Vagina (tissue), 2 donors: ENCODE results near the gene RGS18. TPM values are rescaled to one million over a fixed set of nuclear protein-coding genes. Genes with fewer than 3 reads are reported as not detected.

Experiments
- DNase-seq, 2 donors: peaks; one replicate each; pipeline ENCODE4 v3.0.0-alpha.2; 2017; ENCODE audit errors: extremely low spot score in 2 of 2
- H3K27ac ChIP-seq: fragments of 200-600 bp; sonication (generic); one replicate; pipeline ENCODE4 v1.5.1; 2019
- H3K27me3 ChIP-seq: fragments of 200-600 bp; sonication (generic); one replicate; pipeline ENCODE4 v1.5.1; 2019
- H3K36me3 ChIP-seq, 2 donors: fragments of 200-600 bp; sonication (generic); one replicate each; pipeline ENCODE4 v1.5.1; 2017 to 2019
- H3K4me1 ChIP-seq: fragments of 200-600 bp; sonication (generic); one replicate; pipeline ENCODE4 v1.5.1; 2019
- H3K4me3 ChIP-seq, 2 donors: fragments of 200-600 bp; sonication (generic); 1 replicate in 1 of 2; 2 replicates in 1 of 2; pipeline ENCODE4 v1.5.1; 2016 to 2019
- H3K9me3 ChIP-seq: fragments of 200-600 bp; sonication (generic); one replicate; pipeline ENCODE4 v1.5.1; 2019
- POLR2A ChIP-seq, 2 donors: fragments of 450-650 bp; IDR thresholded peaks; one replicate each; pipeline ENCODE4 v1.6.1; 2017; ENCODE audit warnings: antibody characterized with exemption in 2 of 2, mild to moderate bottlenecking in 2 of 2, moderate library complexity in 2 of 2
- POLR2AphosphoS5 ChIP-seq, 2 donors: sonication (generic); formaldehyde crosslinking; IDR thresholded peaks; one replicate each; pipeline ENCODE4 v1.9.0; 2017; ENCODE audit warnings: antibody characterized with exemption in 2 of 2, mild to moderate bottlenecking in 2 of 2, low read depth in 1 of 2; ENCODE audit not compliant: insufficient read depth in 1 of 2
- intact Hi-C: fragments of 100-400 bp; cut with DNase I; formaldehyde crosslinking; loops from one replicate; pipeline ENCODE4 v1.15.1; 2023
- total RNA-seq: library from RNA; depleted of rRNA; stranded (reverse); fragments of >200 nt; gene quantifications from one replicate; pipeline ENCODE4 v1.2.3, GENCODE V29; 2016
- TF ChIP-seq, protein P1 (sequence below), 3 experiments: fragments of 450-650 bp in 2 of 3; fragments of 200-600 bp in 1 of 3; sonication (generic) in 1 of 3; IDR thresholded peaks; one replicate each; pipeline ENCODE4 v1.5.1; 2017 to 2019; ENCODE audit warnings: antibody characterized with exemption in 3 of 3, mild to moderate bottlenecking in 2 of 3, moderate library complexity in 2 of 3

The RGS18 gene, protein sequence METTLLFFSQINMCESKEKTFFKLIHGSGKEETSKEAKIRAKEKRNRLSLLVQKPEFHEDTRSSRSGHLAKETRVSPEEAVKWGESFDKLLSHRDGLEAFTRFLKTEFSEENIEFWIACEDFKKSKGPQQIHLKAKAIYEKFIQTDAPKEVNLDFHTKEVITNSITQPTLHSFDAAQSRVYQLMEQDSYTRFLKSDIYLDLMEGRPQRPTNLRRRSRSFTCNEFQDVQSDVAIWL
- 0.98 TPM for total RNA-seq

DNA sequence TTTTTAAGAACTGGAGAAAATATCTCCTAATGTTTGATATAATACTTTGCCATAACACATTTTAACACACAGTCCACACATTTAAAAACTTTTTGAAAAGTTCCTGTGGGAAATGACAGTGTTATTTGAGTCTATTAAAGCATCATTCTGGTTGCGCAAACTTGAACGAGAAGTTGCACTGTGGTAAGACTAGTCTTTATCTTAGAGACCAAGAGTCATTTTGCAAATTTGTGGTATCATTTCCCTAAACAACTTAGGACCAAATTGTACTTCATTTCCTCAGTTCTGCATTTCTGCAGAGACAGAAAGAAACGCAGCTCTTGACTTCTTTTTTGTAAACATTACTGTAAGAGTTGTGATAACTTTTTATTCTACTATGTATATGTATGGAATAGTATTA is at the start of gene RGS18:
Gene RGS18 (plus strand): TSS at position 282 of the 400 bp plus-strand sequence. CDS start 176 bp downstream, outside the sequence.
- Histone ChIP-seq H3K27ac (no peak within 1 kb of the TSS), H3K36me3 (no peaks in the 10 kb centered on the region), H3K4me3 (no peak within 1 kb of the TSS), H3K27me3 (no peaks in the 10 kb centered on the region), H3K4me1 (no peaks in the 10 kb centered on the region), H3K9me3 (no peaks in the 10 kb centered on the region)
- TF ChIP-seq, protein P1, sequence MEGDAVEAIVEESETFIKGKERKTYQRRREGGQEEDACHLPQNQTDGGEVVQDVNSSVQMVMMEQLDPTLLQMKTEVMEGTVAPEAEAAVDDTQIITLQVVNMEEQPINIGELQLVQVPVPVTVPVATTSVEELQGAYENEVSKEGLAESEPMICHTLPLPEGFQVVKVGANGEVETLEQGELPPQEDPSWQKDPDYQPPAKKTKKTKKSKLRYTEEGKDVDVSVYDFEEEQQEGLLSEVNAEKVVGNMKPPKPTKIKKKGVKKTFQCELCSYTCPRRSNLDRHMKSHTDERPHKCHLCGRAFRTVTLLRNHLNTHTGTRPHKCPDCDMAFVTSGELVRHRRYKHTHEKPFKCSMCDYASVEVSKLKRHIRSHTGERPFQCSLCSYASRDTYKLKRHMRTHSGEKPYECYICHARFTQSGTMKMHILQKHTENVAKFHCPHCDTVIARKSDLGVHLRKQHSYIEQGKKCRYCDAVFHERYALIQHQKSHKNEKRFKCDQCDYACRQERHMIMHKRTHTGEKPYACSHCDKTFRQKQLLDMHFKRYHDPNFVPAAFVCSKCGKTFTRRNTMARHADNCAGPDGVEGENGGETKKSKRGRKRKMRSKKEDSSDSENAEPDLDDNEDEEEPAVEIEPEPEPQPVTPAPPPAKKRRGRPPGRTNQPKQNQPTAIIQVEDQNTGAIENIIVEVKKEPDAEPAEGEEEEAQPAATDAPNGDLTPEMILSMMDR (IDR thresholded peaks at IDR 0.05), result no peak
- TF ChIP-seq POLR2AphosphoS5 (IDR thresholded peaks at IDR 0.05; ENCODE audit: insufficient read depth in 1 of 2, low read depth in 1 of 2), result no peak
- no peak for TF ChIP-seq POLR2A (IDR thresholded peaks at IDR 0.05)
- no peak for DNase-seq
- intact Hi-C loops, result no loop called here

DNA sequence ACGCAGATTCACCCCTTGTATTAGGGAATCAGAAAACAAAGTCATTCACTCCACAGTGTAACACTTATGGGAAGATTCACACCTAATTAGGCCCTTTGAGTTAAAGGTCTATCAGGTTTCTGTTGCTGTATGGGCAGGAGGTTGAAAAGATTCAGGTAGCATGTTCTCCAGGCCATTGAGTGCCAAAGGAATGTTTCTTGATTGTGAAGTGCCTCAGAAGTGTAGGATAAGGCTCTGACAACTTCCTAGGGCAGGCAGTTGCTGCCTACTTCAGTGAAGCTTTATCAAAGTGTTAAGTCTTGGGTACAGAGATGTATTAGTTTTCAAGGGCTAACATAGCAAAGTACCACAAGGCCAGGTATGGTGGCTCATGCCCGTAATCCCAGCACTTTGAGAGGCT is 48.7 kb upstream of the RGS18 start:
- TF ChIP-seq, protein P1 (IDR thresholded peaks at IDR 0.05), result no peak
- TF ChIP-seq POLR2AphosphoS5 (IDR thresholded peaks at IDR 0.05; ENCODE audit: insufficient read depth in 1 of 2, low read depth in 1 of 2) (no peak), POLR2A (IDR thresholded peaks at IDR 0.05) (no peak)
- intact Hi-C loops, result no loop called here
- H3K27ac ChIP-seq, result no peak overlapping the region
- no peaks in the 10 kb centered on the region for H3K27me3 ChIP-seq
- no peaks in the 10 kb centered on the region for H3K36me3 ChIP-seq
- H3K4me3 ChIP-seq, result no peak overlapping the region
- H3K9me3 ChIP-seq, result no peaks in the 10 kb centered on the region
- DNase-seq, result no peak
- no peaks in the 10 kb centered on the region for H3K4me1 ChIP-seq

DNA sequence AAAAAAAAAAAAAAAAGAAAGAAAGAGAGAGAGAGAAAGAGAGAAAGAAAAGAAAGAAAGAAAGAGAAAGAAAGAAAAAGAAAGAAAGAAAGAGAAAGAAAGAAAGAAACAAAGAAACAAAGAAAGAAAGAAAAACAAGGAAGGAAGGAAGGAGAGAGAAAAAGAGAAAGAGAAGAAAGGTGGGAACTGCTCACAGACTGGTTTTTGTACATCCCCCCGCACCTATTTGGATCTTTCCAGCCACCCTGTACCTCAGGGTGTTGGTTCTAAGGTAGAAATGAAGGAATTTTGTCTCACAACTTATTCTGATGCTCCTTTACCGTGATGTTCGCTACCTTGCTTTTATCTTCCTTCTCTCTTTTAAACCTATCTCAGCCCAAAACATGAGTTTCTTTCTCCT is 43.3 kb upstream of the RGS18 start:
- Histone ChIP-seq H3K36me3 (no peaks in the 10 kb centered on the region), H3K27me3 (no peaks in the 10 kb centered on the region), H3K27ac (no peak overlapping the region), H3K4me1 (no peaks in the 10 kb centered on the region), H3K9me3 (no peaks in the 10 kb centered on the region), H3K4me3 (no peak overlapping the region)
- TF ChIP-seq POLR2A (IDR thresholded peaks at IDR 0.05) (no peak), POLR2AphosphoS5 (IDR thresholded peaks at IDR 0.05; ENCODE audit: insufficient read depth in 1 of 2, low read depth in 1 of 2) (no peak)
- TF ChIP-seq, protein P1 (IDR thresholded peaks at IDR 0.05), result no peak
- no peak for DNase-seq
- intact Hi-C loops, result no loop called here

DNA sequence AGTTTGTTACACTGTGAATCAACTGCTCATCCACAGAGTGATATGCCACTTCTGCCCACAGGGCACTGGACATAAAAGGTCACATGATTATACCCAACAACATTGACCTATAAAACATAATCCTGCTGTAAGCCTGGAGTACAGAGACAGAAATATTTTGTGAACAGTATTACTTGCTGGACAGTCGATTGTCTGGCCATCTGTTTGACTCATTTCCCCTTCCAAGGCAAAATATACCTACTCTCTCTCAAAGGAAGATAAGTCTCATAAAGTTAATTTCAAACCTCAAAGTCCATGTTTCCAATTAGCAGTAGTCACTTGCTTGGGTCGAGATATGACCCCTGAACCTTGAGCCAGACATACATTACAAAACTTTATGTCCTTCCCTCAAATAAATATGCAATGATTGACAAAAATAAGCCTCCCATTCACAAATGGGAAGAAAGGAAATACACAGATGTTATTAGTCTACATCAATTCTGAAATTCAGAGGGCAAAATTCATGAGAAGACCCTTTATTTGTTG is 39.3 kb upstream of the RGS18 start:
- Histone ChIP-seq H3K27me3 (no peaks in the 10 kb centered on the region), H3K9me3 (no peaks in the 10 kb centered on the region), H3K4me3 (no peak overlapping the region), H3K36me3 (no peaks in the 10 kb centered on the region), H3K4me1 (no peaks in the 10 kb centered on the region), H3K27ac (no peak overlapping the region)
- intact Hi-C loops, result no loop called here
- no peak for DNase-seq
- TF ChIP-seq POLR2A (IDR thresholded peaks at IDR 0.05), result no peak
- TF ChIP-seq POLR2AphosphoS5 (IDR thresholded peaks at IDR 0.05; ENCODE audit: insufficient read depth in 1 of 2, low read depth in 1 of 2), result no peak
- TF ChIP-seq, protein P1 (IDR thresholded peaks at IDR 0.05), result no peak

DNA sequence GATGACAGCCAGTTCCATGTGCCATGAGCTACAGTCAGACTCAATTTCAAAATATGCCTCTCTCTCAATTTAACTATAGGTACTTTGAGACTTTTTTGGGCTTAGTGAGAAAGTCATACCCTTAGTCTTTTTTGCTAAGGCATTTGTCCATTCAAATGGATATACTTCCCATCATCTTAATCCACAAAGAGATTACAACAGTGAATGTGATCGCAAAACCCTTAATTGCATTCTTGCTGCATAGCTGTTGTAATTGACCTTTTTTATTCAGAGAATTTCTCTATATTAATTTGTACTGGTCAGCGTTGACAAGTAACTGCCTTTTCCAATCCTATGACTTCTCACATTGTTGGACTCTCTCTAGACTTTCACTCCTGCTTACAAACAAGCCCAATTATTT is 38.6 kb upstream of the RGS18 start:
- intact Hi-C loops, result no loop called here
- Histone ChIP-seq H3K36me3 (no peaks in the 10 kb centered on the region), H3K4me1 (no peaks in the 10 kb centered on the region), H3K27me3 (no peaks in the 10 kb centered on the region), H3K9me3 (no peaks in the 10 kb centered on the region), H3K4me3 (no peak overlapping the region), H3K27ac (no peak overlapping the region)
- TF ChIP-seq, protein P1 (IDR thresholded peaks at IDR 0.05), result no peak
- TF ChIP-seq POLR2A (IDR thresholded peaks at IDR 0.05) (no peak), POLR2AphosphoS5 (IDR thresholded peaks at IDR 0.05; ENCODE audit: insufficient read depth in 1 of 2, low read depth in 1 of 2) (no peak)
- no peak for DNase-seq
